ENCODE measurements around the gene PPP2R3B.

Gene PPP2R3B

DNA sequence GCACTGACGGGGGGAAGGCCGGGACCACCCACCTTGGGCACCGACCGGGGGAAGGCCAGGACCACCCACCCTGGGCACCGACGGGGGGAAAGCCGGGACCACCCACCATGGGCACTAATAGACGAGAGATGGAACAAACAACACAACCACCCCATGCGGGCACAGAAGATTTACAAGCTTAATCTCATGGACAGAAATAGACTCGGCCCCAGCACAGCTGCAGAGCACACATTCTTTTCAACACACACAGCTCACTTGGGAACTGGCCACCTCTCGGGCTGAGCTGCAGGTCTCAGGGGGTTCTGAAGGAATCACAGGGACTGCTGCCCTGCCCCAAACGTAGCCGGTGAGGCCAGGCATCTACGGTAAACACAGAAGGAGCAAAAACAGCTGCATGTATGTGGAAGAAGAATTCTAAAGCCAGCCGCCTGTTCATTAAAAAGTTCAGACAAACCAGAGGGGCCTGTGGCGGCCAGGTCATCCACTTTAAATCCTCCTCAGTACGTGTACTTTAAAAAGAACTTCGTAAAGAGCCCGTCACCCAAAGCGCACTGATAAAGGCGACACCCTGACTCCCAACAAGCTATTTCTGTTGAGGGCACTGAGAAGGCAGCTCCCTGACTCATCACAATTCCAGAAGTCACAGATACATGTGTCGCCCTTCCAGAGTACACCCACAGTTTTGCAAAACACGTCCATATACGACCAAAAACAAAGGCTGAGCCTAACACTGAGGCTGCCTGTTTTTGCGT is 17.7 kb downstream of the PPP2R3B start:
- Histone ChIP-seq H3K36me3 (no peaks in the 10 kb centered on the region), H3K4me1 (peaks cover 0 to 21% (median 14%) of the 10 kb centered on the region in 4 donors), H3K27me3 (peaks cover 0 to 32% of the 10 kb centered on the region in 2 donors), H3K27ac (no peak overlapping the region), H3K4me3 (no peak overlapping the region), H3K9me3 (no peaks in the 10 kb centered on the region)
- intact Hi-C loops (cut with DNase I; ENCODE audit: low total_unique reads), result no loop called here
- TF ChIP-seq CTCF (IDR thresholded peaks at IDR 0.05), result no peak
- no peak for DNase-seq

DNA sequence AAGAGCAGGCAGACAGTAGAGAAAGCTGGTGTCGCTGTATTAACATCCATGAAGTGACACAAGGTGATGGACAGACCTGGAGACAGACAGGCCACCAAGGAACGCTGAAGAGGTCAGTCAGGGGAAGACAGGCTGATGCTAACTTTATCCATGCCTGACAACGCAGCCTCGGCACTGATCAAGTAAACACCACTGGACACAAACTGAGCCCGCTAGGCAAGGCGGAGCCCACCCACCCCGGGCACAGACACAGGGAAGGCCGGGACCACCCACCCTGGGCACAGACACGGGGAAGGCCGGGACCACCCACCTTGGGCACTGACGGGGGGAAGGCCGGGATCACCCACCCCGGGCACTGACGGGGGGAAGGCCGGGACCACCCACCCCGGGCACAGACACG is 18.8 kb downstream of the PPP2R3B start:
- no peak overlapping the region for H3K4me3 ChIP-seq
- peaks cover 0 to 10% (median 5%) of the 10 kb centered on the region in 4 donors for H3K4me1 ChIP-seq
- intact Hi-C loops (cut with DNase I; ENCODE audit: low total_unique reads), result no loop called here
- DNase-seq, result no peak
- no peak overlapping the region for H3K27ac ChIP-seq
- H3K9me3 ChIP-seq, result no peaks in the 10 kb centered on the region
- TF ChIP-seq CTCF (IDR thresholded peaks at IDR 0.05), result no peak
- H3K36me3 ChIP-seq, result no peaks in the 10 kb centered on the region
- peaks cover 0 to 24% of the 10 kb centered on the region in 2 donors for H3K27me3 ChIP-seq

DNA sequence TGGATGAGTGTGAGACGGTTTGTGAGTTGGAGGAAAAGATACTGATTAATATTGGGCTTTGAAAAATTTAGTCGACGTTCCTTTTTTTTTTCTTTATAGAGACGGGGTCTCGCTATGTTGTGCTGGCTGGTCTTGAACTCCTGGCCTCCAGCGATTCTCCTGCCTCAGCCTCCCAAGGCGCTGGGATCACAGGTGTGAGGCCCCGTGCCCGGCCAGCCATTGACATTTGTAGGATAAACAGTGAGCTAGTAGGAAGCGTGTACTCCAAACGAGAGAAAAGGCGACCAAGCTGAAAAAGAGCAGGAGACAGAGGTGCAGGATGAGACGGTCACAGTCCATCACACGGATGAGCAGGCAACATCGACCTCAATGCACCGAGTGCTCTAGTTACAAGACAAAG is 19.4 kb downstream of the PPP2R3B start:
- H3K9me3 ChIP-seq, result no peaks in the 10 kb centered on the region
- peaks cover 0 to 20% of the 10 kb centered on the region in 2 donors for H3K27me3 ChIP-seq
- DNase-seq, result no peak
- intact Hi-C loops (cut with DNase I; ENCODE audit: low total_unique reads), result no loop called here
- H3K4me1 ChIP-seq, result peaks cover 0 to 6% (median 2%) of the 10 kb centered on the region in 4 donors
- no peak overlapping the region for H3K27ac ChIP-seq
- no peak for TF ChIP-seq CTCF (IDR thresholded peaks at IDR 0.05)
- no peaks in the 10 kb centered on the region for H3K36me3 ChIP-seq
- H3K4me3 ChIP-seq, result no peak overlapping the region

GRCh38 chrX:363621-364375 is 22.9 kb downstream of the PPP2R3B start:
- Histone ChIP-seq H3K27ac (no peak overlapping the region), H3K27me3 (no peaks in the 10 kb centered on the region), H3K36me3 (peaks cover 20 to 32% (median 28%) of the 10 kb centered on the region in 3 donors), H3K4me3 (no peak overlapping the region), H3K9me3 (peaks cover 0 to 19% (median 19%) of the 10 kb centered on the region in 3 donors), H3K4me1 (peaks cover 0 to 1% (median 0%) of the 10 kb centered on the region in 4 donors)
- TF ChIP-seq CTCF (IDR thresholded peaks at IDR 0.05), result no peak
- DNase-seq, result peak in 1 of 2 donors; percentile 24
- intact Hi-C loops (cut with DNase I; ENCODE audit: low total_unique reads), result no loop called here

DNA sequence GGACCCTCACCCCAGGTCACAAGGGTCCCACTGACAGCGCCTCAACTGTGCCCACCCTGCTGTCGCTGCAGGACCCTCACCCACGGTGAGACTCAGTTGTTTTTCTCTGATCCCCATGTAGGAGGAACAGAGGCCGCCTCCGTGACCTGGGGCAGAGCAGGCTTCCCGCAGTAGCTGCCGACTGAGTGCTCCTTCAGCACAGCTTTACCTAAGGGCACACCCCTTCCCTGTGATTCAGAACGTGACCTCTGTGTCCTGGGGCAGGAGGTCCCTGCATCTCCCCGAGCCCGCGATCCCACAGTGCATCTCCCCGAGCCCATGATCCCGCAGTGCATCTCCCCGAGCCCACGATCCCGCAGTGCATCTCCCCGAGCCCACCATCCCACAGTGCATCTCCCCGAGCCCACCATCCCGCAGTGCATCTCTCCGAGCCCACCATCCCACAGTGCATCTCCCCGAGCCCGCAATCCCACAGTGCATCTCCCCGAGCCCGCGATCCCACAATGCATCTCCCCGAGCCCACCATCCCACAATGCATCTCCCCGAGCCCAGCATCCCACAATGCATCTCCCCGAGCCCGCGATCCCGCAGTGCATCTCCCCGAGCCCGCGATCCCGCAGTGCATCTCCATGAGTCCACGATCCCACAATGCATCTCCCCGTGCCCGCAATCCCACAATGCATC is 23.6 kb downstream of the PPP2R3B start:
- peak in 1 of 2 donors; percentile 25 for DNase-seq
- Histone ChIP-seq H3K36me3 (peaks cover 20 to 38% (median 35%) of the 10 kb centered on the region in 3 donors), H3K4me1 (no peaks in the 10 kb centered on the region), H3K4me3 (no peak overlapping the region), H3K27me3 (no peaks in the 10 kb centered on the region), H3K9me3 (peaks cover 0 to 22% (median 19%) of the 10 kb centered on the region in 3 donors), H3K27ac (no peak overlapping the region)
- intact Hi-C loops (cut with DNase I; ENCODE audit: low total_unique reads), result no loop called here
- no peak for TF ChIP-seq CTCF (IDR thresholded peaks at IDR 0.05)

Measured in tibial artery (tissue), 4 donors.